Measurements from ENCODE around the gene BCOR.

GRCh38 chrX:40019541-40019940, 78.2 kb downstream of the BCOR start:
- TF ChIP-seq CTCF (conservative IDR thresholded peaks at IDR 0.05; ENCODE audit: low read depth, low read length) (no peak), EZH2 (IDR thresholded peaks at IDR 0.05; ENCODE audit: low read length, unreplicated experiment) (no peak)
